Fibroblast of gingiva (primary cell): Measurements from ENCODE around the gene RAB11FIP5.
"Not testable (repeated sequence)": the region's sequence is repeated elsewhere in the genome, so short reads cannot be mapped to it uniquely, and the experiment has no call there.

Experiments used
- DNase-seq: peaks from one replicate; pipeline ENCODE4 v3.0.0-alpha.2; 2011; ENCODE audit warnings: low read depth

RAB11FIP5 gene

GRCh38 chr2:73111073-73112025, 1.4 kb downstream of the RAB11FIP5 start:
- no peak for DNase-seq

DNA sequence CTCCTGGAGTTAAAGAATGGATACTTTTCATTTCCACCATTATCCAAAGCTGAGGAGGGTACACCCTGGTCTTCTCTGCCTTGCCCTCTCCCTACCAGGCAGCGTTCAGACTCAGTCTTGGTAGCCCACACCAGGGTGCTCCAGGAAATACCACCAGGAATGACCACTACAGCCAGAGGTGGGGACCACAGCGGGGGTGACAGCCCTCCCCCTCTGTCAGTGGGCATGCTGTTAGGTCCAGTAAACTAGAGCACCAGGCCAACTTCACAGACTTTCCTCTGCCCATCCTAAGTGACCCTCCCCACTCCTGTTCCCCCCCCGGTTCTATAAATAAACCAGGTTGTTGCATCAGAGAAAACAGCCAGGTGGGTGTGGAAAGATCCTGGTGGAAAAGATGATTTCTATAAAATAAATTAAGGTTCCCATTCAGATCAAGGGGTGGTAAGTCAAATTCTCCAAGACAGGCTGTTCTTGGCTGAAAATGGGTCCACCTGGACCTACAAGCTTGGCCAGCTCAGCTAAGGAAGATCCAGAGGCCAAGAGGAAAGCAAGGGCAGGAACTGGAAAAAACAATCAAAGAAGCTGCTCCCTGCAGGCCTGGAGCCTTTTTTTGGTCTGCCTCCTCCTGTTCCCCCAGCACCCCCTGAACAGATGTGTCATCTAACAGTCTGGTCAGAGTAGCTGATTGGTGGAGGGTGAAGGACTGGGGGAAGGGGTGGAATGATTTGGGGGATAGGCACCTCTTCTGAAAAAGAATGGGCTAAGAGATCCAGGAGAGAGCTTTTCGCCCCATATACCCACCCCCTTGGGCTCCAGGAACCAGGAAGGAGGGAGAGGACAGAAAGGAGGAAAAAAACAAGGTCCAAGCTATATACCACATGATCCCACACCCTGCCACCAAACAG, 2.3 kb downstream of the RAB11FIP5 start:
- peak; percentile 26 for DNase-seq

GRCh38 chr2:73109431-73110167, 3.1 kb downstream of the RAB11FIP5 start:
- DNase-seq: no peak

DNA sequence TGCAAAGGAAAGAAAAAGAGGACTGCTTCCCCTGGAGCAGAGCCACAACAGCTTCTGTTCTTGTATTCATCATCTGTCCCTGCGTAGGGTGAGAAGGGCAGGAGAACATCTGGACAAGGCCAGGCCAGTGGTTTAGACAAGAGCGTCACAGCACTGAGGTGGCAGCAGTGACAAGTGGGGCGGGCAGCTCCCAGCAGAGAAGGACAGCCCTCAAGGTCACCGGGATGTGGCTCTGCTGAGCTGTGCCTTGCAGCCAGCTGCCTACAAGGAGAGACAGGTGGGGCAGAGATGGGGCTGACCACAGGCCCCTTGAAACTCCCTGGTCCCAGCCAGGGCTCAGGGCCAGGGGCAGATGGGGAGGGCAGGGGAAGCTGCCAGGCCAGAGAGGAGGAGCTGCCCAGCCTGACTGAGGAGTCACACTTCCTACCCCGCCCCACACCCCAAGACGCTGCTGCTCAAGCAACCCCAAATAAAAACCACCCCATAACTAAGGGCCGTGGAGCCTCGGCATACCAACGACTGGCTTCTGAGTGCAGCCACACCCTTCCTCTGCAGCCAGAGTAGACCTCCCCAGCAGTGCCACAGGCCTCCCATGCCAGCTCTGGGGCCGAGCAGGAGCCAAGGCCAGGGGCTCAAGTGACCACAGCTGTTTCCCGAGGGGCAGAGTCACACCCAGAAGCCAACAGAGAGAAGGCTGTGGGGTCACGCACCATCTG, 5.4 kb downstream of the RAB11FIP5 start:
- DNase-seq: peak; percentile 45

DNA sequence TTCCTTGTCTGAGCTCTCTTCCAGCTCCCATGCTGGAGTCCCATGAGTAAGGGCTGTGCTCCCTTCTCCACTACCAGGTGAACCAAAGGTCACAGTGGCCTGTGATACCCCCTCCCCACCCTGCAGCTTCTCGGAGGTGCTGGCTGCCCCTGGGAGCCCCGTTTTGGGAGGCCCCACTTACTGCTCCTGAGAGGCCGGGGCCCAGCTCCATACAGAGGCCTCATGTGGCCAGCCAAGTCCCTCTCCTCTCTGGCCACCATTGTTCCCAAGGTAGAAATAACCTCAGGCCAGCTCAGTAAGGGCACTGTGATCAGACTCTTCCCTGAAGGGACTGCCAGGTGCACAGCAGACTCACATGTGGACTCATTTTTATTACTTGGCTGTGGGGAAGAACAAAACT, 6.0 kb downstream of the RAB11FIP5 start:
- DNase-seq: no peak

- DNase-seq: no peak
Measured at GRCh38 chr2:73105511-73105971, 7.2 kb downstream of the RAB11FIP5 start.

DNA sequence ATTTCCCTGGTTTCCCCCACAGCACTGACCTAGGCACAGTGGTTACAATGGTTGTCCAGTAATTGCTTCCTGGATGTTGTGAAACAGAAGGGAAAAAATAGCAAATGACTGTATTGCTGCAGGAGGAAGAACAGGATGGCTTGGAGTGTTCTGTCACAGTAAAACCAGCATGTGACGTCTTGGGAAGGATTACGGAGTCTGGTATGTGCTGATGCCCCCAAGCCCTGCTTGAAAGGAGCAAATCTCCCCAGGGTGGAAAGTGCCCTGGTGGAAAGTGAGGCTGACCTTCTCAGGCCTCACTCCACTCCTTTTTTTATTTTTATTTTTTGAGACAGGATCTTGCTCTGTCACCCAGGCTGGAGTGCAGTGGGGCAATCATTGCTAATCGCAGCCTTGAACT, 7.8 kb downstream of the RAB11FIP5 start:
- no peak for DNase-seq

GRCh38 chr2:73103018-73103542, 9.7 kb downstream of the RAB11FIP5 start:
- DNase-seq: no peak

GRCh38 chr2:73101626-73102256, 11.0 kb downstream of the RAB11FIP5 start:
- DNase-seq: no peak

- no peak for DNase-seq
Measured at GRCh38 chr2:73100956-73101355, 11.8 kb downstream of the RAB11FIP5 start.

DNA sequence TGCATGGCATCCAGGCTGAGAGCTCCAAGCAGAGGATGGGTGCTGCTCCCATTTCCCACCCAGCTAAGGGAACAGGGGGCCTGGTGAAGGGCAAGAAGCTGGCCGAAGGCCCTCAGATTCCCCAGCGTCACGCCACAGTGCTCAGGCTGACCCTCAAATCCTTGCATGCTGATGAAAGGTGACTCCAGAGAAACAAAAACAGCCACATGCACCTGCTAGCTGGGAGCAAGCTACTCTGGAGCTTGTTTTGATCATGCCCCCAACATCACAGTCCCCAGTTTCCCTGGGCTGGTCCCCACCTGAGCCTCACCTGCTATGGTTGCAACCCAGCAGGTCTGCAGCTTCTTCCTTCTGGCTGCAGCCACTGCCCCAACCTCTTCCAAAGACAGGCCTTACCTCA, 13.3 kb downstream of the RAB11FIP5 start:
- DNase-seq: no peak

- no peak for DNase-seq
Measured at GRCh38 chr2:73095910-73096309, 16.8 kb downstream of the RAB11FIP5 start.

- not testable (repeated sequence) for DNase-seq
Measured at GRCh38 chr2:73093601-73094218, 19.0 kb downstream of the RAB11FIP5 start.

DNA sequence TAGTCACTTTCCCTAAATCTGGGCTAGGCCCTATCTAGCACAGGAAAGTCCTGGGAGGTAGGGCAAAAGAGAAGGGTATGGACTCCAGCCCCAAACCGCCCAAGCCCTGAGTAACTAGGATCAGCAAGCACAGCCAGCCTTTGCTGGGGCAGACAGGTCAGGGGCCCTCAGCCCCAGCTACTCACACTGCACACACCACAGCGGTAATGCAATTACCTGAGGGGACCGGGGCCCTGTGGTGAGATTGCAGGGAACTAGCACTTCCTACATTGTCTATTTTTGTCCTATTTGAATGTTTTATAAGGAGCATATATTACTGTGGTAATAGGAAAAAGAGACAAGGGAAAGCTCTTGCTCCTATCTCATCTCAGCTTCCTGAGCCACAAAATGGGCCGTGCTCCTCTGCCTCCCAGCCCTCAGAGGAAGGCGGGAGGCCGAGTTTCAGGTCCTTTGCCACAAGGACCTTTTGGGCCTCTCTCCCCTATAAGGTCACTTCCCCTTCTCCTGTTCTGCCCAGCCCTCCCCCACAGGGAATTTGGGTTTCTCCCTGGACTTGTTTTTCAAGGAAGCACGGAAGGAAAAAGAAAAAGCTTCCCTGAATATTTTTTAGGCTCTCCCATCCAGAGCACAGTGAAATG, 20.5 kb downstream of the RAB11FIP5 start:
- no peak for DNase-seq

DNA sequence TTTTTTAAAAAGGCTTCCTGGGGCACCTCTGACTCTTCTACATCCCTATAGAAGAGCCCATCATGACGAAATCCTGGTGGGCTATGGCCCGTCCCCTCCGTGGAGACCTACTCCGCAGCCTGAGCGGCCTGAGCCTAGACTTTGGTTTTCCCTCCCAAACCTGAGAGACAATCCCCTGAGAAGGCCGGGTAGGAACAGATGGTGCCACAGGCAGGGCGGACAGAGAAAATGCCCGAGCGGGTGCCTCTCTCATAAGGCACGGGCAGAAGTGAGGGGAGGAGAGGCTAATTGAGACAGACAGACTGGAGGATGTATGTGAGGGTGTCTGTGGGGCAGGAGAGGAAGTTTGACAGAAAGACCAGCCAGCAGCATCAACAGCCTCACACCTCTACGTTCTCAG, 21.1 kb downstream of the RAB11FIP5 start:
- DNase-seq: no peak

DNA sequence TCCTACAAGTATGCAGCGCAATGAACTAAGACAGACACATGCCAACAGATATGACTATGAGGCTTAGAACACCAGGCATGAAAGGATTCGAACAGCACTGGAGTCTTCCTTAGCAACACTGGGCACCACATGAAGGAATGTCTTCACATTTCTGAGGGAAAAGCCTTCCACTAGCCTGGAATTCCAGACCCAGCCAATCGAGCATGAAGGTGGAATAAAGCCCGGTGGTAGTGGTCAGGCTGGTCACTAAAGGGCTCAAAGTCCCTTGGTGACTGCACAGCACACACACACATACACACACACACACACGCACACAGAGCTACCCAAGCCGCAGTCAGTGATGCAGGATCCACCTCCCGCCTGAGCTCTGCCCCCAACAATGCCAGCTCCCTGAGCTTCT, 21.6 kb downstream of the RAB11FIP5 start:
- peak; percentile 19 for DNase-seq

- DNase-seq: peak; percentile 92
Measured at GRCh38 chr2:73089270-73090030, 23.3 kb downstream of the RAB11FIP5 start.

DNA sequence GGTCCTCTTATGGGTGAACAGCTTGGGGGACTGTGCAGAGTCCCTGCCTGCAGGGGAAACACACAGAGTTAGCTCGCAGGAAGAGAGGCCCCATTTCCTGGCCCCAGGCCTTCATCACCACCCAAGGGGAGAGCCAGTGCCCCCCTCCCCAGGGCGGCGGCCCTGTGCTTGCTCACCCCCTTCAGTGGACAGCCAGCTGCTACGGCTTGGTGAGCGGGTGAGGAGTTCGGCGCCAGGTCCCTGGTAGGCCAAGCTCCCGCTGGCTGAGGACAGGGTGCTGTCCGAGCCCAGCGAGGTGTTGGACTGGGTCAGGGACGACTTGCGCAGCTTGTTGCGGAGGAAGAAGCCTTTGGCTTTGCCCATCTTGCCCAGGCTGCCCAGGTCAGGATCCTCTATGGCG, 24.0 kb downstream of the RAB11FIP5 start:
- no peak for DNase-seq

DNA sequence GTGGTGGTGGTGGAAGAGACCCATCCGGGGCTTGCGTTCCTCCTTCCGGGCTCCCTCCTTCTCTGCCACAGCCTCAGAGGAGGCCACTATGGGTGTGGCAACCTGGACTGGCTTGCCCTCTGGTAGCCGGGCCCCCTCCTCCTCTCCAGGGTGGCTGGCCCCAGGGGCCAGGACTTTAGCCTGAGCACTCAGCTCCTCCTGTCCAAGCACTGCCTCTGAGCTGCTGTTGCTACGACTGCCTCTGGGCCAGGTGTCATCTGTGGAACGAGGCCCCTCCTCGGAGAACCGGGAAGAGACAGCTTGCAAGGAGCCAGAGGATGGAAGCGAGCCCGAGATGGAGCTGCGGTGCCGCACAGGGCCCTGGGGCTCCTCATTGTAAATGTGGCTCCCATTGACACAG, 24.5 kb downstream of the RAB11FIP5 start:
- no peak for DNase-seq
